GM18951 (cell line): Measurements from ENCODE around the gene SDK2.

ENCODE experiments used
- POLR2A ChIP-seq: IDR thresholded peaks from 4 replicates; pipeline ENCODE4 v1.6.1; 2011; ENCODE audit warnings: mild to moderate bottlenecking; ENCODE audit not compliant: insufficient read length, insufficient read depth; ENCODE audit errors: extremely low read depth
- in situ Hi-C: fragments of 300-500 bp; cut with MboI; formaldehyde crosslinking; loops from one replicate; pipeline ENCODE4 v1.12.0; 2022; ENCODE audit warnings: low sequenced_read_pairs, mixed read lengths, inconsistent platforms; ENCODE audit not compliant: unreplicated experiment

SDK2 gene

DNA sequence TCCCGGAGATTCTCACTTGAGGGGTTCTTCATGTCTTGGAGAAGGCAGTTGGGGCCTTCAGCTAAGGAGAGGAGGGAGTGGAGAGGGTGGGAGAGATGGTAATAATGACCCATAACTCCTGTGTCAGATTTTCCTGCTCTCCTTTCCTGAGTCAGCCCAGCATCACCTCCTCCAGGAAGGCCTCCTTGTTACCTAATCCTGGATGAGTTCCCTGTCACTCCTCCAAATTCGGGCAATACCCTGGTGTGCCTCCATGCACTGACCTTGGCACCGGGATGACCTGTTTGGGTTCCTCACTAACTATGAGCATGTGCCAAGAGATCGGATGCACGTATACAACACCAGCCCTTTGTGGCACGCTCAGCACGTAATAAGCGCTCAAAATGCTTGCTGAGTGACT, 38.8 kb downstream of the SDK2 start:
- in situ Hi-C loops: no loop called here
- TF ChIP-seq POLR2A: no peak

DNA sequence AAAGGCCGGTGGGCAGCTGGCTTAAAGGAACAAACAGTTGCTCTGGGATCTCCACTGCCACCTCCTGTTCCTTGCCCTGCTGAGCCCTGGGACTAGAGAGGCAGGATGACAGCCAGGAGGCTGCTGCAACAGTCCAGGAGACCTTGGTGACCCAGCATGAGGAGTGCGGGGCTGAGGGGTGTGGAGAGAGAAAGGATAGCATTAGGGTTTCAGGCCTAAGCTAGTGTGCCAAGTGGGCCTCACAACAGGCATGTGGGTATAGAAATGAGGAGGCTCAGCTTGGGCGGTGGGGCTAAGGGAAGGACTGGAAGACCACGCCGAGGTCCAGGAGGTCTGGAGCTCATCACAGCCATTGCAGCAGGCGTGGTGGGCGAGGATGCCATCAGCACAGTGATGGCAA, 39.8 kb downstream of the SDK2 start:
- no peak for TF ChIP-seq POLR2A
- in situ Hi-C loops: no loop called here

DNA sequence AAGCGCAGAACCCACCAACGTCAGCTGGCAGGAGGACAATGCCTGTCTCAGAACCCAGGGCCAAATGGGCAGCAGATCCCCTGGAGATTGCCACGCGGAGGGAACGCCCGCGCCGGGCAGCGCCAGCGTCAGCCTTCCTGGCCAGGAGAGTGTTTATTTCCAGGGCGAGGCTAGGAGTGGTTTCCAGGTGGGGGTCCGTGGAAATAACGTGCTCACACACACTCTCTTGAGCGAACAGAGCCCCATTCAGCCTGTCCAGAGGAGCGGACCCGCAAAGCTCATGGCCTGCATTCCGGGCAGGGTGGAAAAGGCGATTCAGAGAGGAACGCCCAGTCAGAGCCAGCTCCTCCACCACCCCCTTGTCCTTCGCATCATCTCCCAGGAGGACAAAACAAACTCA, 40.3 kb downstream of the SDK2 start:
- no peak for TF ChIP-seq POLR2A
- in situ Hi-C loops: no loop called here

DNA sequence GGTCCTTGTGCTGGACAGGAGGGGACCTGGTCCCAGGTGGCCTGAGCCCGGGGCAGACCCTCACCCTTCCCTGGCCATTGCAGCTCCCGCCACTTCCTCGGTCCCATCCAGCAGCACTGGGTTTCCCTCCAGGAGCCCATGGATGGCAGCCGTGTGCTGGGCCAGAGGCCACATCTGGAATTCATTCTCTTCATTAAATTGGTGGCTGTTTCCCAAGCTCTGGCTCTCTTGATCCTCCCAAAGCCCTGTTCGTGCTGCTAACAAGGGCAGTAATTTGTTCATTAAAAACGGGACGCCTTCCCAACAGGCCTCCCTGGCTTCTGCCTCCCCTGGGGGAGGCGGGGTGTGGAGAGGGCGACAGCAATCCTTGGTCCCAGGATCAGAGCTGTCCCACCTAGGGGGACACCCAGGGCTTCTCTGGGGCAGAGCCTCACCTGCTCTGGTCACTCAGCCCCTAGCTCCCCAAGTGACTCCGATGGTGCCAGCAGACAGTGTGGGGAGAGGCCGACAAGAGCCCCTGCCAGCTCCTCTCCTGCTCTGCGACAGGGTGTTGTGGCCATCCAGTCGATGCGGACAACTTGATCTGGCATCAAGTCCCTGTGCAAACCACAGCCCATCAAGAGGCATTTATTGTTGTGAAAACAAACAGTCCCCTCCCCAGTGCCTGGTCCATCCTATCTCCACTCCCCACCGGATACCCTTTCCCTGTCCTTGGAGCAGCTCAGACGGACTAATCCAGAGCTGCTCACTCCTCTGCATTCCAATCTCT, 44.0 kb downstream of the SDK2 start:
- in situ Hi-C loops: no loop called here
- TF ChIP-seq POLR2A: no peak

DNA sequence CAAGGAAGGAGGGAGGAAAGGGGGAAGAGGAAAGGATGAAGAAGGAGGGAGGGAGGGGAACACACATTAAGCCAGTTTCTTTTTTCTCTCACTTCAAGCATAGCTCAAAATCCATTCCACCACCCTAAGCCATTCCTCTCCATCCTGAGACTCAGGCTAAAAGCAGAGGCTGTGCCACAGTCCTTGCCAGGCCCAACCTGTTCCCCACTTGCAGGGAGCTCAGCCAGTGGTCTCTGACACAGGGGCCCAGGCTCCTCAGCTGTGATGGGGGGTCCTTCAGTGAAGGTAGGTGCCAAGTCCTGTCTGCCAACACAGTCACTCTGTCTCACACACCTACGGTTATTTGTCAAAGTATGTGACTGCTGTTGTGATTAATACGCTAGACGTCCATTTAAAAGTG, 44.6 kb downstream of the SDK2 start:
- in situ Hi-C loops: no loop called here
- TF ChIP-seq POLR2A: no peak

DNA sequence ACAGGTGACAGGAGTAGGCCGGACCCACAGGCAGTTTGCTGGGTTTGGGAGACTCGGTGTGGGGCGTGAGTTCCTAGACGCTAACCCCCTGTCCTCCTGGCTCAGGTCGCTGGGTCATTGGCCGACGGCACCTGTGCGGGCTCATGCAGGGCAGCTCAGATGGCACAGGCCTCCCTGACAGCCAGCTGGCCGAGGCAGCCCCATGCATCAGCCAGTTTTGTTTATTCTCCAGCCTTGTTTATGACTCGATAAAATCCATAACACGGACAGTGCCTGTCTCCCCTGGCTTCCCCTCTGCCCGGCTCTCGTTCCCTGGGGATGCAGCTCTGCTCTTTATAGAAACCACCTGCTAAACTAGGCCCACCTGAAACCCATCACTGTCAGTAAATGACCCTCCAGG, 46.0 kb downstream of the SDK2 start:
- TF ChIP-seq POLR2A: no peak
- in situ Hi-C loops: no loop called here

DNA sequence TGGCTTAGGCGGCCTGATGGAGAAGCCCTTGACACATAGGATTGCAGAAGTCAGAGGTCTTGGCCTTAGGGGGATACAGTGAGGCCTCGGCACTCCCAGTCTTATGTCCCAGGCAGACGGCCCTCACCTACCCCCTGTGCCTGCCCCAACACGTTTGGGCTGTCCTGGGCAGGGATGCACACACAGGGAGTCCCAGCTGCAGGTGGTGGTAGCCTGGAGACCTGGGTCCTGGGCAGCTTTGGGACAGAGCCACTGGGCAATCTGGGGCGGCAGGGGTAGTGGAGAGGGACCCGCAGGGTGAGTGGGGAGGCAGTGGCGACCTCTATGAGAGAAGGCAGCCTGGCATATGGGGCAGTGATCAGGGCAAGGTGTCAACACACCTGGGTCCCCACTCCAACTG, 48.3 kb downstream of the SDK2 start:
- in situ Hi-C loops: no loop called here
- TF ChIP-seq POLR2A: no peak

DNA sequence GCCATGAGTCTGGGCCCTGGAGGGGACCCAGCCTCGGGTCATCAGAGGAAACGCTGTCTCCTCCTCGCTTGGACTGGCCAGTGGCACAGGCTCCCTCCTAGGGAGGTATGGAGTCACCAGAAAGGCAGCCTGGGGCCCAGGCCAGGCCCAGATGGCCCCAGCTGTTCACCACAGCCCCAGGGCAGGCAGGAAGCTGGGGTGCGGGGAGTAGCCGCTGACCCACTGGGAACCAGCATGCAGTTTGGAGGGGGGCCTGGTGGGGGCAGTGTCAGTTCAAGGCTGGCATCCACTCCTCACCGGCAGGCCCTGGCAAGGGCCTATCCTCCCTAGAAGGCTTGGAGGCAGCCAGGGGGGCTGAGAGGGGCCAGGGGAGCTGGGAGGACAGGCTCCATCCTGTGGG, 48.8 kb downstream of the SDK2 start:
- in situ Hi-C loops: no loop called here

DNA sequence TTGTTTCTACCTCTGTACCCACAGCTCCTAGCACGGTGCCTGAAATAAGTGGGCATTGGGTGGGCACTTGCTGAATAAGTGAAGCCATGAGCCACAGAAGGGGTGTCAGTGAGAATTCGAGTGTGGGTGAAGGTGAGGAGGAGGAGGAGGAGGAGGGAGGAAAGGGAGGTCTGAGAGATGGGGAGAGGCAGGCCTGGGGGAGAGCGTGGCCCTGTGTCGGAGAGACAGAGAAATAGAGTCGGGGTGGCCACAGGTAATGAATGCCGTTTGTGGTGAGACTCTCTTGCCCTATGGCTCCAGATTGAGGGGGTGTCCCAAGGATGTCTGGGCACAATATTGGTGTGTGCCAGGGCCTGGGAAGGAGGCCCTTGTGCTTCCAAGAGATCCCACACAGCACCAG, 49.2 kb downstream of the SDK2 start:
- no peak for TF ChIP-seq POLR2A
- in situ Hi-C loops: no loop called here

More for the DNA sequence above, 48.8 kb downstream of the SDK2 start:
- TF ChIP-seq POLR2A: no peak

DNA sequence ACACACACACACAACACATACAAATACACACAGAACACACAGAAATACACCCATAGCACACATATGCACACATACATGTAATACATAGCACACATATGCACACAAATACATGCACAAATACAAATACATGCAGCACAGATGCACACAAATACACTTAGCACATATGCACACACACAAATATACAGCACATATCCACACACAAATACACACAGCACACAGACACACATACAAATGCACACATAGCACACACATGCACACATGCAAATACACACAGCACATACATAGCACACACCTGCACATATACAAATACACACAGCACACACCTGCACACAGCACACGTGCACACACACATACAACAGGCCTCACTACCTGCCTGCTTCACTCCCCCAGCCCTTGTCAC, 49.6 kb downstream of the SDK2 start:
- no peak for TF ChIP-seq POLR2A

DNA sequence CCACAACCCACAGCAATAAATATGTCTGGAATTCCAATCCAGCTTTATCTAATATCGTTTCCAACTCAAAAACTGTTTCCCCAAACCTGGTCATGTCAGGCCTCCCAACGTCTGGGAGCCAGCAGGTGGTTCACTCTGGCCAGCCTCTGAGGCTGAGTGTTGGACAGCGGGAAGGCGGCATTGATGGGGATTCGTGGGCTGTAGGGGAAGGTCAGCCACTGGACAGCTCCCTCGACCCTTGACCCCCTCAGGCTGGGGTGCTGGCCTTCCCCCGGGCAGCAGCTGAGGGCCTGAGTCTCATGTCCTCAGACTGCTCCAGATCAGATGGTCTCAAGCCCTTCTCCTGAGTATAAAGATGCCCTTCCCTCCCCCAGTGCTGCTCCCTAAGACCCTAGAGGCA, 50.2 kb downstream of the SDK2 start:
- TF ChIP-seq POLR2A: no peak
- in situ Hi-C loops: no loop called here

More for the DNA sequence above, 49.6 kb downstream of the SDK2 start:
- in situ Hi-C loops: no loop called here

DNA sequence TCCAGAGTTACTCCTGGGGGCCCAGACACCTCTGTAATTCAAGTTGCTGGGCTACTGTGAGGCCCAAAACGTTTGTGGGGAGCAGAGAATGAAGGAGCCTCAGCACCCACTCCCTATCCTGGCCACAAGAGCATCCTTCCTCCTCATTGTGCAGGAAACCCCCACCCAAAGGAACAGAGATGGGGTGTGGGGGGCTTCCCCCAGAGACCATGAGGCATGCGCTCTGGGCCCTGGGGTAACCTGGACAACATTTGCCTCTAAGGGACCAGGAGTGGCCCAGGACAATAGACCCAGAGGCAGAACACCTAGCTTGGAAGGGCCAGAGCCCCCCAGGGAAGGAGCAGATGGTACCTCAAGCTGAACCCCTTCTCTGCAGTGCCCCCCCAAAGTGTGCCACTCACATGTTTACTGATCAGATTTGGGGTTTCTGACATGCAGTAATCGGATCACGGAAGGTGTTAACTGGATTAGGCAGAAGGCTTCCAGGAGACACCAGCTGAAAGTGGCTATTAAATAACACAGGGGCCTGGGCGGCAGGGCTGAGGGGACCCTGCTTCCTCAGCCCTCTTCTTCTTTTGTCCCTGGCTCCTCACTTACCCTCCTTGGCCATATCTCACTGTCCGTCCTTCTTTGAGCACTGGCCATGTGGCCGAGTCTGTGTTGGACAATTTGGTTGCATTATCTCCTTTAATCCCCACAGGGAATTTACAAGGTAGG, 50.8 kb downstream of the SDK2 start:
- TF ChIP-seq POLR2A: no peak
- in situ Hi-C loops: no loop called here

DNA sequence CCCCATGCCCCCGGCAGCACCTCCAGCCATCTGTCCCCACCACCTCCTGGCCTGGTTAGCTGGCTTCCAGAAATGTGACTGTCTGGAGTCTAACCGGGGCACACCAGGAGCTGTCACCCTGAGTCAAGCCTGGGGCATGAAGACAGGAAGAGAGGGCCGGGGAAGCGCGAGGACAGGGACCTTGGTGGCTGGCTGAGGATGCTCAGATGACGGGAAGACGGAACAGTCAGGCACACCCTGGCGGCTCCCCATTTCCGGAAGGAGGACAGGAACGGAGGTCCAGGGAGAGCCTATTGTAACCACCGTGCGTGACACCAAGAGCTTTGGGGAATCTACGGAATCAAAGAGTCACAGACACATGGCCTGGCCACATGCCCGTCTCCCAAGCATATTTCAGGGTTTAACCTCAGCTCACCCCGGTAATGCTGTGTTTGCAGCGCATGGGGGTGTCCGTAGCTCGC, 51.7 kb downstream of the SDK2 start:
- in situ Hi-C loops: no loop called here

DNA sequence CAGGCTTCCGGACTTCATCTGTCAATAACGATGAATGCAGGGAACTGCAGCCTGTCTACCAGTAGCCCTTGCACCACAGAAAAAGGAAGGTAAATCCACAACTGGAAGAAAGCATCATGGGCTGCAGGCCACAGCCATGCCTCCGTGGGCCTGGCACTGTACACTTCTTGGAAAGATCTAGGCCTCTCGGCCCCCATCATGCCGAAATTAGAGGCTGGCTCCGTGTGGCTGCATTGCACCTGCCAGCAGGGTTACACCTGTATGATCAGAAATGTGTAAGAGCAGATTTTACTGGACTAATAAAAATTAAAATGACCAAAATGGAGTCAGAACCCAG, 52.2 kb downstream of the SDK2 start:
- no peak for TF ChIP-seq POLR2A
- in situ Hi-C loops: no loop called here

More for the DNA sequence above, 51.7 kb downstream of the SDK2 start:
- no peak for TF ChIP-seq POLR2A
